Gastroesophageal sphincter (tissue), 4 donors: ENCODE results near the gene BST2. TPM values are rescaled to one million over a fixed set of nuclear protein-coding genes. Genes with fewer than 3 reads are reported as not detected.
A peak's percentile ranks its signal among the peaks of the same experiment; 100 is the strongest.

Source experiments
- ATAC-seq: fragments of 150-250 bp; one replicate; pipeline ENCODE4 v1.9.1; 2016; ENCODE audit warnings: mild to moderate bottlenecking, moderate library complexity
- H3K27ac ChIP-seq, 4 donors: fragments of 200-600 bp; sonication (generic) in 3 of 4; 1 replicate in 3 of 4; 2 replicates in 1 of 4; pipeline ENCODE4 v1.5.1; 2016 to 2019
- H3K27me3 ChIP-seq: fragments of 200-600 bp; sonication (generic); one replicate; pipeline ENCODE4 v1.5.1; 2019
- H3K36me3 ChIP-seq, 2 donors: fragments of 200-600 bp; sonication (generic); one replicate each; pipeline ENCODE4 v1.5.1; 2019; ENCODE audit warnings: control low read depth in 1 of 2
- H3K4me1 ChIP-seq, 3 donors: fragments of 200-600 bp; sonication (generic); 1 replicate in 2 of 3; 2 replicates in 1 of 3; pipeline ENCODE4 v1.5.1; 2016 to 2019; ENCODE audit warnings: control low read depth in 2 of 3
- H3K4me3 ChIP-seq, 2 donors: fragments of 200-600 bp; sonication (generic); one replicate each; pipeline ENCODE4 v1.5.1; 2019; ENCODE audit warnings: mild to moderate bottlenecking in 1 of 2, moderate library complexity in 1 of 2
- H3K9me3 ChIP-seq, 3 donors: fragments of 200-600 bp; sonication (generic); one replicate each; pipeline ENCODE4 v1.5.1; 2017 to 2019; ENCODE audit warnings: control low read depth in 2 of 3
- CTCF ChIP-seq, 4 experiments: fragments of 200-600 bp in 2 of 4; fragments of 450-650 bp in 2 of 4; sonication (generic) in 1 of 4; IDR thresholded peaks; one replicate each; pipeline ENCODE4 v1.5.1; 2017 to 2019; ENCODE audit warnings: antibody characterized with exemption in 4 of 4, mild to moderate bottlenecking in 2 of 4, moderate library complexity in 2 of 4
- EP300 ChIP-seq: sonication (generic); formaldehyde crosslinking; IDR thresholded peaks from one replicate; pipeline ENCODE4 v1.6.1; 2017; ENCODE audit warnings: antibody characterized with exemption, mild to moderate bottlenecking
- POLR2A ChIP-seq, 2 donors: fragments of 450-650 bp; IDR thresholded peaks; one replicate each; pipeline ENCODE4 v1.6.1; 2017; ENCODE audit warnings: antibody characterized with exemption in 2 of 2, mild to moderate bottlenecking in 2 of 2, moderate library complexity in 1 of 2
- POLR2AphosphoS5 ChIP-seq: sonication (generic); formaldehyde crosslinking; IDR thresholded peaks from one replicate; pipeline ENCODE4 v1.6.1; 2017; ENCODE audit warnings: antibody characterized with exemption
- WGBS, 2 donors: methylation state at CpG; one replicate each; pipeline ENCODE4 v1.1.5; 2018; ENCODE audit warnings: low coverage in 1 of 2; 5-methylcytosine and 5-hydroxymethylcytosine counted together
- total RNA-seq, 4 donors: library from RNA; depleted of rRNA; stranded (reverse); fragments of >200 nt; gene quantifications; one replicate each; pipeline ENCODE4 v1.1.0, GENCODE V29; 2016

Gene BST2
- total RNA-seq, 4 donors from 2014 or later: 36.6 to 196 (median 40.7) TPM

GRCh38 chr19:17389957-17390664 lies 15.3 kb downstream of the BST2 start:
- H3K36me3 ChIP-seq: no peaks in the 10 kb centered on the region
- peaks cover 64% of the 10 kb centered on the region for H3K27me3 ChIP-seq
- H3K4me3 ChIP-seq: peak overlapping the region; percentile 11 to 49
- peaks cover 0 to 15% (median 0%) of the 10 kb centered on the region in 3 donors for H3K9me3 ChIP-seq
- peaks cover 0 to 37% (median 7%) of the 10 kb centered on the region in 3 donors for H3K4me1 ChIP-seq
- 57% methylated on average over 3 of the region's 37 CpGs; no CpG with 5 or more reads in 1 of the 2 donors for WGBS, 2 donors
- ATAC-seq: no peak
- TF ChIP-seq POLR2A (IDR thresholded peaks at IDR 0.05) (no peak), POLR2AphosphoS5 (no peak), EP300 (no peak)
- H3K27ac ChIP-seq: peak overlapping the region in 1 of 4 donors; percentile 23

GRCh38 chr19:17389288-17389687 lies 16.1 kb downstream of the BST2 start:
- ATAC-seq: no peak
- TF ChIP-seq POLR2A (IDR thresholded peaks at IDR 0.05): no peak
- TF ChIP-seq EP300: no peak
- TF ChIP-seq POLR2AphosphoS5: no peak
- no peak for TF ChIP-seq CTCF (IDR thresholded peaks at IDR 0.05)
- WGBS, 2 donors: 29 to 63% methylated on average over 1 of the region's 1 CpG
- peaks cover 0 to 15% (median 0%) of the 10 kb centered on the region in 3 donors for H3K9me3 ChIP-seq
- H3K36me3 ChIP-seq: no peaks in the 10 kb centered on the region
- peaks cover 0 to 29% (median 7%) of the 10 kb centered on the region in 3 donors for H3K4me1 ChIP-seq
- no peak overlapping the region for H3K4me3 ChIP-seq
- peaks cover 56% of the 10 kb centered on the region for H3K27me3 ChIP-seq
- H3K27ac ChIP-seq: no peak overlapping the region

GRCh38 chr19:17385878-17386611 lies 19.4 kb downstream of the BST2 start:
- no peak overlapping the region for H3K27ac ChIP-seq
- H3K36me3 ChIP-seq: no peaks in the 10 kb centered on the region
- peaks cover 0 to 15% (median 0%) of the 10 kb centered on the region in 3 donors for H3K9me3 ChIP-seq
- H3K4me1 ChIP-seq: peaks cover 0 to 11% (median 0%) of the 10 kb centered on the region in 3 donors
- H3K4me3 ChIP-seq: no peak overlapping the region
- H3K27me3 ChIP-seq: peaks cover 23% of the 10 kb centered on the region
- ATAC-seq: peak; percentile 39
- no peak for TF ChIP-seq EP300
- peak in 3 of 4 experiments; percentile 80 to 89 (median 84) for TF ChIP-seq CTCF (IDR thresholded peaks at IDR 0.05)
- no peak for TF ChIP-seq POLR2AphosphoS5
- TF ChIP-seq POLR2A (IDR thresholded peaks at IDR 0.05): no peak
- WGBS, 2 donors: 44 to 54% methylated on average over 5 to 7 of the region's 20 CpGs

- H3K27ac ChIP-seq: no peak overlapping the region
- no peak overlapping the region for H3K4me3 ChIP-seq
- WGBS, 2 donors: 90 to 92% methylated on average over 1 to 5 of the region's 5 CpGs
- peaks cover 0 to 8% (median 0%) of the 10 kb centered on the region in 3 donors for H3K4me1 ChIP-seq
- TF ChIP-seq CTCF (IDR thresholded peaks at IDR 0.05) (no peak), EP300 (no peak), POLR2A (IDR thresholded peaks at IDR 0.05) (no peak), POLR2AphosphoS5 (no peak)
- H3K27me3 ChIP-seq: peaks cover 28% of the 10 kb centered on the region
- H3K36me3 ChIP-seq: no peaks in the 10 kb centered on the region
- H3K9me3 ChIP-seq: no peaks in the 10 kb centered on the region
- no peak for ATAC-seq
These were observed 24.8 kb downstream of the BST2 start for GRCh38 chr19:17380426-17381138.

GRCh38 chr19:17379221-17379631 lies 26.2 kb downstream of the BST2 start:
- no peaks in the 10 kb centered on the region for H3K9me3 ChIP-seq
- WGBS, 2 donors: 20% methylated on average over 2 of the region's 14 CpGs; no CpG with 5 or more reads in 1 of the 2 donors
- no peak overlapping the region for H3K27ac ChIP-seq
- TF ChIP-seq CTCF (IDR thresholded peaks at IDR 0.05) (no peak), EP300 (no peak), POLR2A (IDR thresholded peaks at IDR 0.05) (no peak), POLR2AphosphoS5 (no peak)
- H3K4me3 ChIP-seq: no peak overlapping the region
- H3K4me1 ChIP-seq: peaks cover 0 to 8% (median 0%) of the 10 kb centered on the region in 3 donors
- peaks cover 26% of the 10 kb centered on the region for H3K27me3 ChIP-seq
- H3K36me3 ChIP-seq: no peaks in the 10 kb centered on the region
- ATAC-seq: no peak
